GM21381 (cell line): ENCODE results near the gene PPIE.
"Not testable (repeated sequence)": the region's sequence is repeated elsewhere in the genome, so short reads cannot be mapped to it uniquely, and the experiment has no call there.

Experiments used
- ATAC-seq: cut with Tn5 transposase; IDR thresholded peaks from one replicate; pipeline ENCODE4 v1.9.1; 2021; ENCODE audit warnings: mild to moderate bottlenecking, moderate library complexity; ENCODE audit not compliant: unreplicated experiment

PPIE gene

DNA sequence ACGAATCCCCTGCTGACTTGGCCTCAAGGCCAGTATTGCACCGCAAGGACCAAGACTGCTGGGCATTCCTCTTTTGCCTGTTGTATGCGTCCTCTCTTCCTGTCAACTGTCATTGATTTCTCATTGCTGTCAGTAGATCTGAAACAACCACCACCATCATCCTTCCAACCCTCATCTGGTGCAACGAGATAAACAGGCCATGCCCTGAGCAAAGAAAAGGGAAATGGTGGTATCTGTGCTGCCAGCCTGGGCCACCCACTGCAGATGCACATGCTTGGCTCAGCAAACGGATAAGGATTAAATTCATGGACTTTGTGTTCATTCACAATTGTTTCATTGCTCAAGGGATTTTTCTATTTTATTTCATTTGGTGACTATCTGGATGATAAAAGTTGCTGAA lies 18.8 kb downstream of the PPIE start:
- no peak for ATAC-seq

DNA sequence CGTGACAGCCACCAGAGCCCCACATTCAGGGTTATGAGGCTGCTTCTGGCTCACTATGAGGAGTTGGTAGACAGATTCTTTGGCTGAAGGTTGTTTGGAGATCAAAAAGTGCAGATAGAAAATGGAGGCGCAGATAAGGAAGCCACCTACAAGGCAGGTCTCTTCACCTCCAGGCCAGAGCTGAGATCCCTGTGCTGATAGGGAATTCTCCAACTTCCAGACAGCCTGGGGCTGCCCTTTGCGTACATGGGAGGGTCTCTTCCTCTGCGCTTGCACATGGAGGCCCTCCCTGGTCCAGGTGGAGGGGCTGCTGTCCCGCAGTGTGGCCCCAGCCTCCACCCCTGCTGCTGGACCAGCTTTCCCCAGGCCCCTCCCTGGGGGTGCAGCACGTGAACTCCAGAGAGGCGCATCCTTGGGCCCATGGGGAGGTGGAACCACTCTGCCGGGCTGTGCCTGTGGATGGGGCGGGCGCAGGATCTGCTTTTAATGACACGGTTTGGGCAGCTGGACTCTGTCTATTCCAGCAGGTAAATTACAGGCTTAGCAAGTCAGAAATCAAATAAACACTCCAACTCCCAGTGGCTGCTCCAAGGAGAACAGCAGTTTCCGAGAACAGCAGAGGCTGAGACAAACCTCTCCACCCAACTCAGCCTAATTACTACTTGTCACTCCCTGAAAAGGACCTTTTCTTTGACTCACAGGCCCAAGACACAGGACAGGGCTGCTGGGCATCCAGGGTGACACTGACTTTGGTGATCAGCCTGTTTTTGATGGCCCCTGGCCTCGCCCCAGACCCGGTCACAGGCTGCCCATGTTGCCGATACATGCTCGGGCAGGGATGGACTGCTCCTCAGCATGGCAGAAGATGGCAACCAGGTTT lies 20.1 kb downstream of the PPIE start:
- ATAC-seq: no peak

DNA sequence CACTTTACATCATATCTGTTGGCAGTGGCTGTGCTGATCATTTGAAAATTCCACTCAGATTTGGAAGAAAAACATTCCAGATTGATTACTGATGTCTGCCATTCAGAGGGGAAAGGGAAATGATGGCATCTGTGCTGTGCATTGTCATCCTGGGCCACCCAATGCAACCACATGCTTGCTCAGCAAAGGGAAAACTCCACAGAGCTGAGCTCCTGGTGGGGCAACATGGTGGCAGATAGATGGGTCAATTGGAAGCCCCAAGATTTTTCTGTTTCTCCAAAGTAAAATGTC lies 20.7 kb downstream of the PPIE start:
- no peak for ATAC-seq

DNA sequence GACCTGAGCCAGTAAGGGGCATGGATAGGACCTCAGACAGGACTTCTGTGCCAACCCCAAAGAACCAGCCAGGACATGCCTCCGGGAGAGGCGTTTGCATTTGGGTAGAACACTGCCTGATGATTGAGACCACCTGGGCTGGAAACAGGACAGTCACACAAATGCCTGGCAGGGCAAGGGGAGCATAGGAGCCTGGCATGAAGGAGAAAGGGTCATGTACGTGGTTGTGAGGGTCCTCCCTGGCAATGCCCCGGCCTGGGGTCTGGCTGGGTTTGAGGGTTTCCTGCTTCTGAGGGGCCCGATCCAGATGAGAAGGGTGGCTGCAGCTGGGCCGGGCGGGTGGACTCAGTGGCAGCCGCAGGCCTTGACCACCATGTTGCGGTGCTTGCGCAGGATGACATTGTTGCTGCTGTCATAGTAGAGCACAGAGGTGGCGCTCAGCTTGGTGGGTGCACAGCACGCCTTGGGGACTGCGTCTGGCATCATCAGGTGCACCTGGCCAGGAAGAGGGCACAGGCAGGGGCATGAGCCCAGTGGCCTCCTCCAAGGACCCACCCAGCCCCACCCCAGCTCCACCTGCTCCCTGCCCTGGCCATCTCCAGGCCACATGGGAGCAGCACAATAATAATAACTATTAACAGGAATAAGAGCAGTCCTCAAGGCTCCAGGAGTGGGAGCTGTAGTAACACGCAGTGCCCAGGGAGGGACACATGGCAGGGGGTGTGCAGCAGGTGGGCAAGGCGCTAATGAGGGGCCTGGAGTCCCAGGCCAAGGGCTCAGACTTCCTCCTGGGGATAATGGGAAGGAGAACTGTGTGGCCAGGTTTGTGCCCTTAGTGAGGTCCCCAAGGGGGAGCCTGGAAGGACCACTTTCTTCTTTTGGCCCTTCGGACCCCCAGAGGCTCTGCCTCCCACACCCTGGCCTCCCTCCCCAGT lies 21.7 kb downstream of the PPIE start:
- ATAC-seq: no peak

DNA sequence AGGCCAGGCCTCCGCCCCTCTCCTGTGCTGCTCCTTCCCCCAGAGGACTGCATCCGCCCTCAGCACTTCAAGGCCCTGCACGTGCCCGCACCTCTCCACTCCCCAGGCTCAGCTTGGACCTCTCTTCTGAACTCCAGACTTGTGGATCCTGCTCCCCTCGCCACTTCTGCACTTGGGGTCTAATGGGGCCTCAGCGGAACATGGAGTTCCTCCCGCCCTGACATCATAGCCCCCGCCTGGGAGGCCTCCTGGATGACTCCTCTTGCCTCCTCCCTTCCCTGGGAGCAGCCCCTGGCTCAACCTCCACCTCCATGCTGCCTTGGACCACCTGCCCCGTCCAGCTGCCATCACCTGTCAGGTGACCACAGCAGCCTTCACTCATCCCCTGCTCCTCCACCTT lies 22.3 kb downstream of the PPIE start:
- ATAC-seq: no peak

DNA sequence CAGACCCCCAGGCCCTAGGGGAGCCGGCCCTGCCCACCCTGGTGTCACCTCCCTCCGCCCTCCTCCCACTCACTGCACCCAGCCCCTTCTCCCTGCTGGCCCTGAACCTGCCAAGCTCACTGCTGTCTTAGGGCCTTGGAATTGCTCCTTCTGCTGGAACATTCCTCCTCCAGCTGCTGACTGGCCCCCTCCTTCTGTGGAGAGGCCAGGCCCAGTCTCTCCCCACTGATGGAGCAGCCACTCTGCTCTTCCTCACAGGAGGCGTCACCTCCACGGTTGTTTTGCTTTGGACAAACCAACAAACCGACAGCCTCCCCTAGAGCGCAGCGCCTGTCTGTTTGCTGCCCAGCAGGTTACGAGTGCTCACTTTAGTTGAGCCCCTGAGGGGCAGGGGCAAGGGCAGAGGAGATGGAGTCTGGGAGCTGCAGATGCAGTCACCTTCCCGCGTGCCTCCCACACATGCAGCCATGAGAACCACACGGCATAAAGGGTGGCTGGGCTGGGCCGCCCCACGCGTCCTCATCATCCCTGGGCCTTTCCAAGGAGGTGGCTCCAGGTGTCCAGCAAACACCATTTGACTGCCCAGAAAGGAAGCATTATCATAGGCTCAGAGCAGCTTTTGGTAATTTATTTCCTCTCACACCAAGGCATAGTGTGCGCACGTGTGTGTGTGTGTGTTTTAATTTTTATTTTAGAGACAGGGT lies 23.0 kb downstream of the PPIE start:
- no peak for ATAC-seq

DNA sequence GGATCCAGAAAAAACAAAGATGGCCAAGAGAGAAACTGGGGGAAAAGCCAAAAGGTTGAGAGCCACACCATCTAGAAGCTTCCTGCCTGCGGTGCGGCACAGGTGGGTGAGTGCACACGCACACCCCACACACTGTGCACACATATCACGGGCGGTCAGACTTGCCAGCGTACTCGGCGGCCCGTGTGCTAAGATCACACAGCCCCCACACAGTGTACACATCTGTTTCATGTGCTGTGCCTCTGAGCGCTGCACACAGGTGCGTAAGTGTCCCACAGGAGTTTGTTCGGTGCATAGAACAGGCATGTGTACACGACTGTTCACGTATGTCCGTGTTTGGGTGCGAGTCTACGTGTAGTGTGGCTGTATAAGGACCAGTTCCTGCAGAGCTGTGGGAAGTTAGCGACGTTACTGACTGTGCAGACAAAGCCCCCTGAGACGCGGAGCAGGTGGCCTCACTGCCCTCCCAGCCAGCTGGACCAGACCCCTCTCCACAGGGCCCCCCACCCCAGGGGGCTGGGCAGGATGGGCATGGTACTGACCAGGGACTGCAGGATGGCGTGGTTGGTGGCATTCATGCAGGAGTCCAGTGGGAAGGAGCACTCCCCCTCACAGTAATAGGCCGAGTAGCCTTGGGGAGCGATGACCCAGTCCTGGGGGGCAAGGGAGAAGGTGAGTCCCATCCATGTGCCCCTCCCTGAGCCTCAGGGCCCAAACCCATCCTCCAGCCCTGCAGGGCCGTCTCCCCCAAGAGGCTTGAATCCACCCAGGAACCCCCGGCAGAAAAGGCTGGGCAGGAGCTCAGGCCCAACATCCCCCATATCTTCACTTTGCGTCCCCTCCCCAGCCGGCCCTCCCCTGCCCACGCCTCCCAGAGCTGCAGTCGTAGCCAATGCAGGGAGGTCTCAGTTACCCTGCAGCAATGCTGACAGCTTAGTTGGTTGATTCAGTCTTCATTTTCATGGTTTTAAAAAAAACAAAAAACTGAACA lies 24.2 kb downstream of the PPIE start:
- no peak for ATAC-seq

DNA sequence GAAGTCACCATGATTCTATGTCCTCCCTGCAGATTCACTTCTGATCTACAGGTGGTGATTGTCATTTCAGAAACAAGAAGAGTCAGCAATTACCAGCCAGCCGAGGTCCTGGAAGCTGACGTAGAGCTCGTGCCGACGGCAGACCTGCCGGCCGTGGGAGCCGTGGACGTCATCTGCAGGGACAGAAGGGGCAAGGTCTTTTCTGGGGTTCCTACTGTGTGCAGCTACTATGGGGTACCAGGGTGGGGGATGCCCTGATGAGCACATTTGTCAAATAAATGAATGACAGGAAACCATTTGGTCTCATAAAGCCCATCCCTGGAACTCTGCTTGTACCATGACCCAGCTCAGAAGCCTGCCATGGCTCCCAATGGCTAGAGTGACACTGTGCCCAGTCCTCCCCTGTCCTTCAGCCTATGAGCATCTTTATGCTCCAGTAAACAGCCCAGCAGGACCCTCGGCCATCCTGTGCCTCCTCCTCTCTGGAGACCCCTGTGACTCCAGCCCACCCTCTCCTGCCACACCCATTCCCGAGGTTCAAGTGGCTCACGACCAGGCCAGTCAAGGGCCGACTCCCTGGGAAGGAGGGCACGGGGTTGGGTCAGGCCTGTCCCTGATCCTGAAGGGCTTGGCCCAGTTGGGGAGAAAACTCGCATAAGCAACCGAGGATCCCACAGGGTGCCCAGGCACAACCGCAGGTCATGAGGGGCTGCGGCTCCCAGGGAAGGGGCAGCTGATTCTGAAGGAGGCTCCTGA lies 25.1 kb downstream of the PPIE start:
- ATAC-seq: not testable (repeated sequence)

DNA sequence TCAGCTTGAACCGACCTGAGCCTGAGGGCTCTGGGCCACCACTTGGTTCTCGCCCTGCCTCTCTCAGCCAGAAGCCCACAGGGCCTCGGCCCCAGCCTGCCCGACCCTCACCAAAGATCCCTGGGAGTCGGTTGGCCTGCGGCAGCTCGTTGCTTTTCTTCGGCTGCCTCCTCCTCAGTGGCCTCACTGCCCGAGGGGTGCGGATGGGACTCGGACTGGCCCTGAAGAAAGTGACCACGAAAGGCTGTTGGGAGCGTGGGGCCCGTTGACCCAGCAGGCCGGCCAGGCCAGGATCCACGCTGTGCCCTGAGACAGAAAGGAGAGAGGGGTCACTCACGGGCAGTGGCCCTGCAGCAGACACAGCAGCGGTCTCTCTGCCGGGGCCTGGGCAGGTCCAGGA lies 25.8 kb downstream of the PPIE start:
- not testable (repeated sequence) for ATAC-seq

DNA sequence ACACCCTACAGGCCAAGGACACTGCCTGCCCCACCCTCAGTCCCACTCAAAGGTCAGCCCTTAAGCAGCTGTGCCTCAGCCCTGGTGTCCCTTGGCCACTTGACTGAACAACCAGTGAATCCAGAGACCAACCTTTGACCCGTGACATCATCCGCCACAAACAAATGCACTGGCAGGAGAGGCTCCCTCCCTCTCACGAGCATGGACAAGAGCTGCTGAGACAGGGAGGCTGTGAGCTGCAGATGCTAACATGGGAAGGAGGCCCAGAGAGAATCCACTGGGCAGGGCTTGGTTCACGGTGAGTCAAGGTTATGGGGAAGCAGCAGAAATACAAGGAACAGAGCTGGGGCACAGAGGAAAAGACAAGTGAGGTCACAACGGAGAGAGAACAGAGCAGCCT lies 27.8 kb downstream of the PPIE start:
- ATAC-seq: not testable (repeated sequence)

DNA sequence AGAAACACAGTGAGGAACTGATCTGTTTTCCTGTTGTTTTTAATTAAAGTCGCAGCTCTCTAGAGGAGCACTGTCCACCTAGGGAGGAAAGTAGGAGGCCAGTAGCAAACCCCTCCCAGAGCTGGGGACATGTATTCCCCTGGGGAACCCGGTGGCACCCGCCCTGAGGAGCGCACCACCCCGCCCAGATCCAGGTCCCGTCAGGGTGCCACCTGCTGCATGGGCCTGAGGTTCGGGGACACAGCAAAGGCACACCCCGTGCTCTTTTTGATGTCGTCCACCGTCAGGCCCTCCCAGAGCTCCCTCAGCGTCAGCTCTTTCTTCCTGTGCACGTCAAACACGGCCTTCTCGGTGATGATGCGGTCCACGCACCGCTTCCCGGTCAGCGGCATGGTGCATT lies 30.8 kb downstream of the PPIE start:
- not testable (repeated sequence) for ATAC-seq

DNA sequence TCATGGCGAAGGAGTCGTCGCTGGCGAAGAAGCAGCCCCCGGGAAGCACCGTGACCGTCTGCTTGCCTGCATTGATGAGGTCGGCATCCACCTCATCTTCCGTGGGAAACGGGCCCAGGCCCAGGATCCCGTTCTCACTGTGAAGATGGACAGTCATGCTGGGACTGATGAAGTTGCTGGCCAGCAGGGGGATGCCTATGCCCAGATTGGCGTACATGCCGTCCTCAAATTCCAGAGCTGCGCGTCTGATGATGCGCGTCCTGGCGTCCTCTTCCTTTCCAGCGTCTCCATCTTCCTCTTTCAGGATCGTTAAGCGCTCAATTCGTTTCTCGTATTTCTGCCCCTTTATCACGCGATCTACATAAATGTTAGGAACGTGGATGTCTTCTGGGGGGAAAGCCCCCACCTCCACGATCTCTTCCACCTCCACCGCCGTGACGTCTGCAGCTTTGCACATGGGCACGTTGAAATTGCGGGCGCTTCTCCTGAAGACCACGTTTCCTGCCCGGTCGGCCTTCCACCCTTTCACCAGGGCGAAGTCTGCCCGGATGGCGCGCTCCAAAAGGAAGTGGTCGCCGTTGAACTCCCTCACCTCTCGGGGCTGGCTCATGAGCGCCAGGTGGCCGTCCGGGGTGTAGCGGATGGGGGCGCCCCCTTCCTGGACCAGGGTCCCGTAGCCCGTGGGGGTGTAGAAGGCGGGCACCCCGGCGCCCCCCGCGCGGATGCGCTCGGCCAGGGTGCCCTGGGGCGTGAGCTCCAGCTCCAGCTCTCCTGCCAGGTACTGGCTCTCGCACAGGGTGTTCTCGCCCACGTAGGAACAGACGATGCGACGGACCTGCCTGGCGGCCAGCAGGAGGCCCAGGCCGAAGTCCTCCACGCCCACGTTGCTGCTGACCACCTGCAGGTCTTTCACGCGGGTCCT lies 31.7 kb downstream of the PPIE start:
- not testable (repeated sequence) for ATAC-seq

DNA sequence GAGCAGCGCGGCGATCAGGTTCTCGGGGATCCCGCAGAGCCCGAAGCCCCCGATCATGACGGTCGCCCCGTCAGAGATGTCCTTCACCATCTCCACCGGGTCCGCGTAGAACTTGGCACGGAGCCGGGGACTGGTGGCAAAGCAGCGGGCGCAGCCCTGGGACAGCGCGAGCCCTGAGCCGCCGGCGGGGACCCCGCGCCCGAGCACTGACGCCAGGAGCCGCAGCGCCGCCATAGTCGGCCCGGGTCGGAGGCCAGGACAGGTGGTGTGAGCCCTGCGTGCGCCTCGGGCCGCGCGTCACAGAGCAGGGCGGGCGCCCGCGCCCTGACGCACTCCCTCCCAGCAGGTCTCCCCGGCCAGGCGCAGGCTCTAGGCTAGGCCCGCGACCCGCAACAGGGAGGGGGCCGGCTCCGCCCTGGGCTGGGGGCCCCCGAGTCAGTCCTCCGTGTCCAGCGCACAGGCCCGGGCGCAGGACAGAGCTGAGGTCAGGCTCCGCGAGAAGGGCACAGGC lies 32.4 kb downstream of the PPIE start, which contains the start of gene OXCT2:
Gene OXCT2 (minus strand): TSS at position 327 of the 511 bp plus-strand sequence. CDS start 93 bp downstream, at position 234.
- ATAC-seq: not testable (repeated sequence)

DNA sequence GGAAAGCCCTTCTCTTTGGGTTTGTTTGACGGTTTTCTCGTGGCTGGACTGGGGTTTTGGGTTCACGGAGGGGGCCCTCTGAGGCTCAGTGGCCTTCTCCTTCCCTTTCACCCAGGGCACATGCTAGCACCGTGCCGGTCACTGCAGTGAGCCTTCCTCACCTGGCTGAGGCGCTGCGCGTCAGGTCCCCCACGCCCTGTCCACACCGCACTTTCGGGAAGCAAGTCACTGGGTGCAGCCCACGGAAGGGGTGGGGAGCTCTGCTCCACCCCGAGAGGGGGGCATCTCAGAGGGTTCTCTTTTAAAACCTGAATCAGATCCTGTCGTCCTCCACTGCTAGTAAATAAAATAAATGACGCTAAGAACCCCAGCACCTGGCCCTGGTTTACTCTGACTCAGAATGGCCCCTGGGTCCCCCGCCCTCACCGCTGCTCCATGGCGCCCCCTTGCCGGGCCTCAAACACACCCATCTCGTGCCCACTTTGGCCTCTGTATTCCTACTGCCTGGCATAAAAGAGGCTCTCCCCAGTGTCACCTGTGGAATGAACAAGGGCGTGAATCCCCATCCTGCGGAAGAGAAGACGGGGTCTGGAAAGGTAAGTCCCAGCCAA lies 34.8 kb downstream of the PPIE start:
- ATAC-seq: not testable (repeated sequence)

DNA sequence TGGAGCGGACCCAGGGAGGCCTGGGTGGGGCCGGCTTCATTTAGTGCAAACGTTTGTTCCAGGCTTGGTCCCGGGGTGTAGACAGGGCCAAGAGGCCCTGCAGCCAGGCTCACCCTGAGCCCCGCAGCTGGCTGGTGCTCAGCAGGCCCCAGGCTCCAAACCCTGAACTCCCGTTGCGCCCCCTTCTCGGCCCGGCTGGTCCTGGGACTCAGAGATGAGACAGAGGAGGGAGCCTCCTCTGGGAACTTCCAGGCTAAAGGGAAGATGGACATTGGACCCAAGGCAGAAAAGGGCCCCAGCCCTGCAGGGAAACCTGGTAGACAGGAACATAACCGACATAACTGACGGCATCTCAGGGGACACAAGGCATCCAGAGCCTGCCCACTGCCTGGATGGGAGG lies 36.5 kb downstream of the PPIE start:
- not testable (repeated sequence) for ATAC-seq

DNA sequence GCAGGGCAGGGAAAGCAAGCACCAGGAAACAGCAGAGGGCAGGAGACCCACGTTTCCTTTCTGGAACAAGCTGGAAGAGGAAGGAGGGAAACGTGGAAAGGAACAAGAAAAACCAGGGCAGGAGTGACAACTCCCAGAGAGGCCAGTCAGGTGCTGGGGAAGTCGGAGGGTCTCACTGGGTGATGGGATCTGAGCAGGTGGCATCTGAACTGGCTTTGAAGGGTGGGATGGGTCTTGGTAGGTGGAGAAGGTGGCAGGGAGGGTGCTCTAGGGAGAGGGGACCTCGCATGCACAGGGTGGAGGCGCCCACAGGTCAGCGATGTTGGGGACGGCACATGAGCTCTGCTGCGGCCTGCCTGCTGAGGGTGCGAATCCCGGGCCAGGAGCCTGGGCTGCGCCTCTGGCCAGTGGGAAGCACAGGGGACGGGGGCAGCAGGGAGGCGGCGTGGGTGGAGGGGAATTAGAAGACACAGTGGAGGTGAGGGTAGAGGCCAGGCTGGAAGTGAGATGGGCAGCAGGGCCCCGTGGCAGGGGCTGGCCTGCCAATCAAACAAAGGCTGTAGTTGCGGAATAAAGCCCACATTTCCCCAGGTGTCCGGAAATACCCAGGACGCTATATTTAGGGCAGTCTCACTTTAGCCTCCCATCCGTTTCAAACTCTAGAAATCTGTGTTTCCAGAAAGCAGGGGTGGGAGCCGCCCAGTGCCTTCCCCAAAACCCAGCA lies 37.2 kb downstream of the PPIE start:
- ATAC-seq: not testable (repeated sequence)

DNA sequence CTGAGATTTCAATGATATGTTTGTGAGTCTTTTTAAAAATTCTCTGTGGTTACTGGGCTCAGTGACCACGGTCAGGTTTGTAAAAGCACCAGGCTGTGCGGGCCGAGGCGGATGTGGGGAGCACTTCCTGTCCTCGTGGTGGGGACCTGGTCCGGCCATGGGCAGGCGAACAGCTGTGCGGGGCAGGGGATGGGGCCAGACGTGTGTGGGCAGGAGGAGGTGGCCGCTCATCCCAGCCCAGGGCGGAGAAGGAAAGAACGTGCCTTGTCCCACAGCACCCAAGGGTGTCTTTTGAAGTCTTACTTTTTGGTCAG lies 37.7 kb downstream of the PPIE start:
- no peak for ATAC-seq
